Activated naive CD8-positive, alpha-beta T cell treated with anti-CD3 and anti-CD28 coated beads, Interleukin-2, amount 10 ng/mL, durations not matched to agents 7 days and 5 days (primary cell): ENCODE data around the gene OTOGL. TPM values are rescaled to one million over a fixed set of nuclear protein-coding genes. Genes with fewer than 3 reads are reported as not detected.

Source experiments
- ATAC-seq: fragments of 150-1000 bp; cut with Tn5 transposase; one replicate; pipeline ENCODE4 v1.10.0; 2021; ENCODE audit warnings: low read depth, moderate library complexity
- POLR2A ChIA-PET: fragments of 350-600 bp; sonication (Branson Sonifier 250); formaldehyde crosslinking; loops from one replicate; lab custom pipeline; 2021; ENCODE audit warnings: antibody characterized with exemption; lab: Charles Lee
- DNase-seq: peaks from one replicate; pipeline ENCODE4 v3.0.0; 2021
- H3K27ac Mint-ChIP-seq: one replicate; pipeline ENCODE4 v1.8.0; 2022; ENCODE audit warnings: mild to moderate bottlenecking, mixed read lengths
- H3K27me3 Mint-ChIP-seq: one replicate; pipeline ENCODE4 v1.8.0; 2022; ENCODE audit warnings: mild to moderate bottlenecking, moderate library complexity, mixed read lengths
- H3K36me3 Mint-ChIP-seq: one replicate; pipeline ENCODE4 v1.8.0; 2021; ENCODE audit warnings: mild to moderate bottlenecking, mixed read lengths
- H3K4me1 Mint-ChIP-seq: one replicate; pipeline ENCODE4 v1.8.0; 2021; ENCODE audit warnings: mixed read lengths
- H3K4me3 Mint-ChIP-seq: one replicate; pipeline ENCODE4 v1.8.0; 2022; ENCODE audit warnings: mild to moderate bottlenecking, moderate library complexity, mixed read lengths
- H3K9me3 Mint-ChIP-seq: one replicate; pipeline ENCODE4 v1.8.0; 2021; ENCODE audit warnings: mixed read lengths
- total RNA-seq, 2 experiments: library from RNA; stranded (reverse); gene quantifications; one replicate each; pipeline ENCODE4 v1.2.3, GENCODE V29; 2021

The OTOGL gene
- total RNA-seq, 2 experiments from 2014 or later = not detected

DNA sequence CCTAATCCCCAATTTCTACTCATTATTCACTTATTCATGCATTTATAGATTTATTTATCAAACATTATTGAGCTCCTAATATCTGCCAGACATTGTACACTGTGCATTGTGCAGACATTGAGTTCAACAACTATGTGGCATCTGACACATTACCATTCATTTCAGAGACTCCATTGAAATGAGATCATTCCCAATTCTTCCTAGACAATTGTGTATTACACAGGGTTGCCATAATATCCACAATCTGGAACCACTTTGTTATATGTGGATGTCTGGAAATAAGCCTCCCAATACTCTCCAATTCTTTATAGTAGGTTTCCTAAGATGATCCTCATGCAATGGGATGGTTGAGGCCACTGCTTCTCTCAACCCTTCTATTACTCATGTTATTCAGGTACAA lies 165.0 kb downstream of the OTOGL start:
- peaks cover 8% of the 10 kb centered on the region for H3K27me3 Mint-ChIP-seq
- no peak overlapping the region for H3K4me3 Mint-ChIP-seq
- POLR2A ChIA-PET = no interaction called here
- H3K9me3 Mint-ChIP-seq = no peaks in the 10 kb centered on the region
- no peaks in the 10 kb centered on the region for H3K4me1 Mint-ChIP-seq
- no peak overlapping the region for H3K27ac Mint-ChIP-seq
- ATAC-seq (no peak), DNase-seq (no peak)
- H3K36me3 Mint-ChIP-seq = no peaks in the 10 kb centered on the region

DNA sequence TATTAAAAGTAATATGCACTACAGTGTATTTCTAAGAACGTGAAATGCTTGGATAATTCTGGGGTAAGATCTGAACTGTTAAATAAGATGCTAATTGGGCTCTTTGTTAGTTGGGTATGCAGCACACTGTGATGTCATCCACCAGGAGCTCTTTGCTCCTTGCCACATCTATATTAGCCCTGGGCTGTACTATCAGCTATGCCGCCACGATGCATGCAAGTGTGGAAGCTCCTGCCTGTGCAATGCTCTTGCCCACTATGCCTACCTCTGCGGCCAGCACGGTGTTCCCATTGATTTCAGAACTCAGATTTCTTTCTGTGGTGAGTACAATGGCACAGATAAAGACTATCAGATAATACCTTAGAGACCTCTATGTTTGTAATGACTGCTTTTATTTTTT lies 165.6 kb downstream of the OTOGL start:
- H3K4me1 Mint-ChIP-seq = no peaks in the 10 kb centered on the region

DNA sequence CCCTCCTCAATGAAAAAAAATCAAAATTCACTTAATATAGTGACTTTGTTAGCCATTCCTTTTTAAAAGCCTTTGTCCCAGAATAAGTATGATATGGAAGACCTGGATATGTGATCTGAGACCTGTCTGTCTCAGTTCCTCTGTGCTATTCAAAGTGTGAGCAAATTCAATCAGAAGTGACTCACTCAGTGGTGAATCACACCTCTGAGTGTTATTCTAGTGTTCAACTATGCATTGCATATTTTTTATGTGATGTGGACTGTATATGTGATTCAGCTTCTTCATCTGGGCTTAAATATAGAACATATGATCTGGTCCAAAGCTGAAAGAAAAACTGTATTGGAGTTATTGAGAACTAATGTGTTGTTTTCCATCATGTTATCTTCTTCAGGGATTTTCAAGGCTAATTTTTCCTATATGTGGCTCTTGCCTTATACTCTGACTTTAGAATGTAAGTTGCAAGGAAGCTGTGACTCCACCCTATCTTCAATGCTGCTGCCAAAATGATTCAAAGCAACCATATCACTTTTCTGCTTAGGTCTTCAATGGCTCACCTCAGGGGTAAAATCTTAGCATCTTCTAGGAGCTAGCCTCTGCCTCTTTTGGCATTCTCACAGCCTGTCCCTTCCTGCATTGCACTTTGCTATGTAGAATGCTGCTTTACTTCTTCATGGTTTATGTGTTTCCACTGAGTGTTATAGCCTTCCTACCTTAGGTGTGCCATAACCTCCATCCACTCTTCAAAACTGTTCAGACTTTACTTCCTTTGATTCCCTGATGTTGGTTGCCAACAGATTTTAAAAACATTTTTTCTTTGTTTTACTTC lies 169.8 kb downstream of the OTOGL start:
- Mint-ChIP-seq H3K4me3 (no peak overlapping the region), H3K4me1 (no peaks in the 10 kb centered on the region), H3K27ac (no peak overlapping the region), H3K27me3 (peaks cover 4% of the 10 kb centered on the region), H3K9me3 (no peaks in the 10 kb centered on the region), H3K36me3 (no peaks in the 10 kb centered on the region)
- POLR2A ChIA-PET = no interaction called here
- ATAC-seq (no peak), DNase-seq (no peak)

More for the DNA sequence above, 165.6 kb downstream of the OTOGL start:
- no peaks in the 10 kb centered on the region for H3K9me3 Mint-ChIP-seq
- DNase-seq (no peak), ATAC-seq (no peak)
- H3K36me3 Mint-ChIP-seq = no peaks in the 10 kb centered on the region
- POLR2A ChIA-PET = no interaction called here
- H3K27ac Mint-ChIP-seq = no peak overlapping the region
- peaks cover 8% of the 10 kb centered on the region for H3K27me3 Mint-ChIP-seq
- H3K4me3 Mint-ChIP-seq = no peak overlapping the region

DNA sequence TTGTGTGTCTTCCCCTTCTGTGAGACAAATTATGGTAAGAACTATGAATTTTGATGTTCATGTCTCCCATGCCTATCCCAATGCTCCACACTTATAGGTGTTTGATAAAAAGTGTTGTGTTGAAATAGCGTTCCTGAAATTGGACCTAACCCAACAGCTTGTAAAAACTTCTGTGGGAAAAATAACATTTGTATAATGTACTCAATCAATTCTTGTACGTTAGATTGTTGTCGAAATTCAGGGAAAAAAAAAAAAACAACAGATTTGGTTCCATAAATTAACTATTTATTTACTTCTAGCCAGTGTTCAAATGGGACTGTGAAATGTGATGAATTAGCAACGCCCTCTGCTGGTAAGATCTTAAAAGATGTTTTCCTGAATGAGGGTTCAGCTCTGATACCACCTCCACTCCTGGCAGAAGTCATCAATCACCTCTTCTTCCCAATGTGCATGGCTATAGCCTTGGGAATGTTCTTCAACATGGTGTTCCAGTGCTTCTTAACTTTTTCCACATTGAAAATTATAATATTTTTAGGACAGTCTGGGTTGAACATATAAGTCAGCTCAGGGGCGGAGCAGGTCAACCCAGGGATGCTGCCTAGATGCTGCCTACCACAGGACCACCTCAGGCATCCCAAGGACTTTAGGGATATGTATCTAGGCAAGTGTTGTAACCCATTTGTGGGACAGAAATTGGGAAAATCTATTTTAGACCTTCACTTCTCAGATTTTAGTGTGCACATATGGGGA lies 170.6 kb downstream of the OTOGL start:
- ATAC-seq = no peak

DNA sequence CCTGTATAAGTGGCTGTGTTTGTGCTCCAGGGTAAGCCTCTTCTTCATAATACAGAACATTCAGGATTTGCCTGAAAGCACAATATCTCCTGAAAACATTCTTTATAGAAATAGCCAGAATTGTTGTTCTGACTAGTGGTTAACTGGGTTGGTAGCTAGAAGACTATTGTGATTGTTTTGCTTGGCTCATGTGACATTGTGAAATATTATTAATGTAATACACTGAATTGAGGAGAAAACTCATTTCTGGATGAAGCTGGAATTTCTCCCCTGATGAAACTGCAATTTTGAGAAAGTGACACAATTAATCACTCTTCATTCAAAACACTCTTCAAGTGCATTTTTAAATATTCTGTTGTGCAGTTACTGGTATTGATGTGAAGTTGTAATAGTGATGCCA lies 172.4 kb downstream of the OTOGL start:
- no peaks in the 10 kb centered on the region for H3K4me1 Mint-ChIP-seq
- peaks cover 1% of the 10 kb centered on the region for H3K27me3 Mint-ChIP-seq
- H3K4me3 Mint-ChIP-seq = no peak overlapping the region
- no peak for ATAC-seq
- no peak overlapping the region for H3K27ac Mint-ChIP-seq
- POLR2A ChIA-PET = no interaction called here
- no peaks in the 10 kb centered on the region for H3K9me3 Mint-ChIP-seq
- H3K36me3 Mint-ChIP-seq = no peaks in the 10 kb centered on the region
- no peak for DNase-seq

More for the DNA sequence above, 170.6 kb downstream of the OTOGL start:
- no peaks in the 10 kb centered on the region for H3K4me1 Mint-ChIP-seq
- POLR2A ChIA-PET = interaction anchor here (0.7 kb wide), 1 partner anchor 1722 kb away, joined by 4 read pairs; no protein-coding TSS in a partner anchor
- peaks cover 4% of the 10 kb centered on the region for H3K27me3 Mint-ChIP-seq
- no peak for DNase-seq
- H3K9me3 Mint-ChIP-seq = no peaks in the 10 kb centered on the region
- H3K4me3 Mint-ChIP-seq = no peak overlapping the region
- no peaks in the 10 kb centered on the region for H3K36me3 Mint-ChIP-seq
- H3K27ac Mint-ChIP-seq = no peak overlapping the region

DNA sequence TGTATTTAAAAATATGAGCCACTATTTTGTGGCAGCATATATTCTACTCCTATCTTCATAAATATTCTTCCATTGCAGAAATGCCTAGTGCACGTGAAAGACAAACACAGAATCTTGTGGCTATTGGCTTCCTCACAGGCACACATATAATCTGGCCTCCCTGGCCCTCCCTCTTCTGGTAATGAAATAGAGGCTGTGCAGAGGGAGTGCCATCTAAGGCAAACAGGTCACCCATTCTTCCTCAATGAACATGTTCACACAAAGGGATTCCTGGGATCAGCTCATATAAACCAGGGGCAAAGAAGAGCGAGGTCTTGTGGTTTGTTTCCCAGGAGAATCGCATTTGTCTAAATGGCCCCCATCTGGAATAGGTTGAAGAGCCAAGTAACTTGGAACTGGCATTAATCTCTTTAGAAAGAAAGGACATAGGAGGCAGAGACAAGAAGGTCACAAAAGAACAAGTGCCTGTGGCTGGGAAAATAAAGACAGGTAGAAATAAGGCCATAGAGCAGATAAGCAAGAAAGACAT lies 173.1 kb downstream of the OTOGL start:
- POLR2A ChIA-PET = no interaction called here
- H3K27me3 Mint-ChIP-seq = peaks cover 1% of the 10 kb centered on the region
- H3K27ac Mint-ChIP-seq = no peak overlapping the region
- H3K4me1 Mint-ChIP-seq = no peaks in the 10 kb centered on the region
- no peaks in the 10 kb centered on the region for H3K36me3 Mint-ChIP-seq
- no peak overlapping the region for H3K4me3 Mint-ChIP-seq
- DNase-seq (no peak), ATAC-seq (no peak)
- no peaks in the 10 kb centered on the region for H3K9me3 Mint-ChIP-seq

DNA sequence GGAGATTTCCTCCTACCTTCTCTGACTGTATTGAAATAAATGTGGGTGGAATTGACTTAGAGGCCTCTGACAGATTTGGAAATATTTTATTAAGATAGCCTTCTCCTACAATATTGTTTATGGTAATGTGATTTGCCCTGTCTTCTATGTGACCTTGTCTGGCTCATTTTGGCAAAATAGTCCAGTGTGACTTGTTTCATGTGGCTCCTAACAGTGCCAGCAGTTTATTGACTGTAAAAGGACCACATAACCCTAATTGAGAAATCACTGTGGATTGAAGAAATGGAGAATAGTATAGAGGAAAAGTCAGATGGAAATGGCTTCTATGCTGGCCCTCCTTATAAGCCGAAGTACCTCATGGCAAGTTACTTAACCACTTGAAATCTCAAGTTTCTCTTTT lies 173.8 kb downstream of the OTOGL start:
- H3K27me3 Mint-ChIP-seq = peaks cover 1% of the 10 kb centered on the region
- no peaks in the 10 kb centered on the region for H3K4me1 Mint-ChIP-seq
- POLR2A ChIA-PET = no interaction called here
- ATAC-seq (no peak), DNase-seq (no peak)
- H3K36me3 Mint-ChIP-seq = no peaks in the 10 kb centered on the region
- no peak overlapping the region for H3K27ac Mint-ChIP-seq
- H3K4me3 Mint-ChIP-seq = no peak overlapping the region
- no peaks in the 10 kb centered on the region for H3K9me3 Mint-ChIP-seq

DNA sequence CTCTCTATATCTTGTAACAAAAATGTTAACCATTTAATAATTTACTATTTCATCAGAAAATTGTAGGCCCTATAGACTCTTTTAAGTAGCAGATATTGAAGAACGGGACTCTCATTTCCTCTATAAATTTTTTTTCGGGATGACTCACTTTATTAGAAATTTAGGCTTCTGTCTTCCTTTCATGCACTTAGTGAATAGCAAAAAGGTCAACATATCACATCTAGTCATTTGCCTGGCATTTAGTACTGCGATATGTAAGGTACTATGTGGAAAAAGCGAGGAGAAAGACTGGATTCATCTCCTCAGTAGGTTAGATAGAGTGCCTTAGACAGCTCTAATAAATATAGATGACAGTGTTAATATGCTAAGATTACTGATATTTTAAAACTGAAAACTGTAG lies 178.4 kb downstream of the OTOGL start:
- Mint-ChIP-seq H3K4me3 (no peak overlapping the region), H3K27me3 (no peaks in the 10 kb centered on the region), H3K27ac (no peak overlapping the region), H3K36me3 (no peaks in the 10 kb centered on the region), H3K9me3 (no peaks in the 10 kb centered on the region), H3K4me1 (no peaks in the 10 kb centered on the region)
- ATAC-seq (no peak), DNase-seq (no peak)
- POLR2A ChIA-PET = no interaction called here

DNA sequence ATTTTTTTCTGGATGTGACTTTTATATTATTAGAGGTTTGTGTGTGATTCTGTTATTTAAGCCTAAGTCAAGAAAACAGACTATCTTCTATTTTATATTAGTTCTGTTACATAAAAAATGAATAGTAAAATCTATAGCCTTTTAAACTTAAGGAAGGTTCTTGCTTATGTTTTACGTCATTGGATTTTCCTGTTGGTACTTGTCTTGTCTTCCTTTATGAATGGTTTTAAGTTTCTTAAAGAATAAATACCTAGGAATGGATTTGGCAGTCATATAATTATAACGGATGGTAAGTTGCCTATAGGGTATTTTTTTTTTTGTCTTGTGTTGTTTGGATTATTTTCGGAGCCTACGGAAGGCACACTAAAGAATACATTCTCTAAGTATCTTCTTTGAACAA lies 182.9 kb downstream of the OTOGL start:
- no peak for ATAC-seq
- POLR2A ChIA-PET = no interaction called here
- Mint-ChIP-seq H3K4me3 (no peak overlapping the region), H3K27ac (no peak overlapping the region), H3K27me3 (no peaks in the 10 kb centered on the region), H3K9me3 (no peaks in the 10 kb centered on the region), H3K4me1 (no peaks in the 10 kb centered on the region), H3K36me3 (no peaks in the 10 kb centered on the region)
- no peak for DNase-seq

DNA sequence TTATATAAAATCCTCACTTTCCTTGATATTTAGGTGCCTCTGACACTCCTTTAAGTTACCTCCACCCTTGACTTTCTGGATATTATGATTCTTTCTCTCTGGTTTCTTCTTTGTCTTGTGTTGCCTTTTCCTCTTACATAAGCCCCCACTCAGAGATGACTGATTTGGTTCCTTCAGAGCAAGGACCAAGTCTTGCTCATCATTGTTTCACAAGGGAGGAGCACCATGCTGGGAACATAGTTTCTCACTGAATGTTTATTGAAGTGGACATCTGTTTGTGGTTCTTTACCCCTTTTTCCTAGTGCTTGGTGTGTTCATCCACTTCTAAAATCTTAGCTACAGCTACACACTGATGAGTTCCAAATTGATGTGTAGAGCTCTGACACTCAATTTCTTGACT lies 183.4 kb downstream of the OTOGL start:
- Mint-ChIP-seq H3K27me3 (no peaks in the 10 kb centered on the region), H3K27ac (no peak overlapping the region), H3K4me1 (no peaks in the 10 kb centered on the region), H3K4me3 (no peak overlapping the region), H3K9me3 (no peaks in the 10 kb centered on the region), H3K36me3 (no peaks in the 10 kb centered on the region)
- DNase-seq (no peak), ATAC-seq (no peak)
- POLR2A ChIA-PET = no interaction called here

DNA sequence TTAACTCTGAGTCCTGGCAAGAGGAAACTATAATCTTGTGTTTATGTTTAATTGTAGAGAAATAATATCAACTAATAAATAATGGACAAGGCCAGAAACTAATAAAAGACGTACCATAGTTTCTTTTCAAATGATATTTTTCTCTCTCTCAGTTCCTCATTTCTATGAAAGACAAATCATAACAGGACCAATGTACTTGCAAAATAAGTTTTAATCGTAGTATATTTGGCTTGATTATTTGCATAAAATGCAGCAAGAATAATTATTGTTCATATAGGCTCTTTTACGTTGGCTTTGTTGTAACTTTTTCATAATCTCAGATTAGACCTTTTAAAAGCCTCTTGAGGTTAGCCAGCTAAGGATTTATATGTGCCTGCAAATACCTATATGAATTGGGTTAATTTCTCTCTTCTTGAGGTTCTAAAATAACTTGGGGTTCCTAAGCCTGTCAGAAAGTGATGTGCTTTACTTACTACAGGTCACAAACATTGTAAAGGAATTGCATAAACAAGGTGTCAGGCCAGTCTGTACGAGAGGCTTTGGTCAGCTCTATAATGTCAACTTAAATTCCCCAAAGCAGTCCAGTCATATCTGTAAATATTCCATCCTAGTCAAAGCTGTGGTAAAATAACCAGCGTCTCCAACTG lies 191.9 kb downstream of the OTOGL start:
- H3K27me3 Mint-ChIP-seq = no peaks in the 10 kb centered on the region
- no peaks in the 10 kb centered on the region for H3K9me3 Mint-ChIP-seq
- ATAC-seq (no peak), DNase-seq (no peak)
- no peaks in the 10 kb centered on the region for H3K36me3 Mint-ChIP-seq
- no peak overlapping the region for H3K4me3 Mint-ChIP-seq
- H3K27ac Mint-ChIP-seq = no peak overlapping the region
- POLR2A ChIA-PET = no interaction called here
- H3K4me1 Mint-ChIP-seq = no peaks in the 10 kb centered on the region

DNA sequence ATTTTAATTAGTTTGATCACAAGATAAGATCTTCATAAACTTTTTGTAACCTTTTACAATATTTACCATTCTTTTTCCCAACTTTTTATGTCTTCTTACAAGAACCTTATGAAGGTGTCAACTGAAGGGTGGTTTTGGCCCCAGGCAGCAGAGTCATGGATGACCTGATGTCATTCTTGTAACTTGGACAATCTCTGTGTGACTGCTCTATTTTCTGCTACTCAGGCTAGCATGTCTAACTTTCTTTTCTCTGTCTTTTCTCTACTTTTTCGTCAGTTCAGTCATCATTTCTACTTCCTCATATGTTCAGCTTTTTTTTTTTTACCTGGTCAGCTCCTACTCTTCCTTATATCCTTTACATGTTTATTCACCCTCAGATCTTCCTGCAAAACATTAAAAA lies 194.0 kb downstream of the OTOGL start:
- H3K36me3 Mint-ChIP-seq = no peaks in the 10 kb centered on the region
- H3K4me3 Mint-ChIP-seq = no peak overlapping the region
- H3K4me1 Mint-ChIP-seq = no peaks in the 10 kb centered on the region

DNA sequence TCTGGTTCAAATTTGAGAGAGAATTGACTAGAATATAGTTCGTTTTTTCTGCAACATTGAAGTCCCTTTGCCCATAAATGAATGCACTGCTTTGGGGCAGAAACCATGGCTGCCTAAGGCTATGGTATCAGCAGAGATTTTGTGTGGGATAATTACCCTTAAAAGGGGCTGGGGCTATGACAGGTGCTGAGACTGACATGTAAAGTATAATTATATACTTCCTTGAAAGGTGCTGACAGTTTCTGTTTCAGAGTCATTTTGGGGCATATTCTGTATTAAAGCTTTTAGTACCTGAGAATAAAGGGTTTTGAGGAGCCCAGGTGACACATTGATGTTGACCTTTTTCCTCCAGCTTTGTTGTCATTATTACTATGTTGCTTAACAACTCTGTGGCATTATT lies 194.4 kb downstream of the OTOGL start:
- Mint-ChIP-seq H3K4me3 (no peak overlapping the region), H3K4me1 (no peaks in the 10 kb centered on the region), H3K36me3 (no peaks in the 10 kb centered on the region), H3K9me3 (peaks cover 3% of the 10 kb centered on the region), H3K27ac (no peak overlapping the region), H3K27me3 (no peaks in the 10 kb centered on the region)
- DNase-seq (no peak), ATAC-seq (no peak)
- POLR2A ChIA-PET = no interaction called here

More for the DNA sequence above, 194.0 kb downstream of the OTOGL start:
- POLR2A ChIA-PET = no interaction called here
- ATAC-seq (no peak), DNase-seq (no peak)
- no peaks in the 10 kb centered on the region for H3K27me3 Mint-ChIP-seq
- no peak overlapping the region for H3K27ac Mint-ChIP-seq
- H3K9me3 Mint-ChIP-seq = peaks cover 3% of the 10 kb centered on the region
